GM18508 (cell line): Measurements from ENCODE around the gene TMEM231.
"Not testable (repeated sequence)": the region's sequence is repeated elsewhere in the genome, so short reads cannot be mapped to it uniquely, and the experiment has no call there.

Source experiments
- ATAC-seq: cut with Tn5 transposase; IDR thresholded peaks from one replicate; pipeline ENCODE4 v1.9.1; 2021; ENCODE audit warnings: moderate number of reproducible peaks; ENCODE audit not compliant: insufficient read depth, unreplicated experiment

Gene TMEM231, protein sequence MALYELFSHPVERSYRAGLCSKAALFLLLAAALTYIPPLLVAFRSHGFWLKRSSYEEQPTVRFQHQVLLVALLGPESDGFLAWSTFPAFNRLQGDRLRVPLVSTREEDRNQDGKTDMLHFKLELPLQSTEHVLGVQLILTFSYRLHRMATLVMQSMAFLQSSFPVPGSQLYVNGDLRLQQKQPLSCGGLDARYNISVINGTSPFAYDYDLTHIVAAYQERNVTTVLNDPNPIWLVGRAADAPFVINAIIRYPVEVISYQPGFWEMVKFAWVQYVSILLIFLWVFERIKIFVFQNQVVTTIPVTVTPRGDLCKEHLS

DNA sequence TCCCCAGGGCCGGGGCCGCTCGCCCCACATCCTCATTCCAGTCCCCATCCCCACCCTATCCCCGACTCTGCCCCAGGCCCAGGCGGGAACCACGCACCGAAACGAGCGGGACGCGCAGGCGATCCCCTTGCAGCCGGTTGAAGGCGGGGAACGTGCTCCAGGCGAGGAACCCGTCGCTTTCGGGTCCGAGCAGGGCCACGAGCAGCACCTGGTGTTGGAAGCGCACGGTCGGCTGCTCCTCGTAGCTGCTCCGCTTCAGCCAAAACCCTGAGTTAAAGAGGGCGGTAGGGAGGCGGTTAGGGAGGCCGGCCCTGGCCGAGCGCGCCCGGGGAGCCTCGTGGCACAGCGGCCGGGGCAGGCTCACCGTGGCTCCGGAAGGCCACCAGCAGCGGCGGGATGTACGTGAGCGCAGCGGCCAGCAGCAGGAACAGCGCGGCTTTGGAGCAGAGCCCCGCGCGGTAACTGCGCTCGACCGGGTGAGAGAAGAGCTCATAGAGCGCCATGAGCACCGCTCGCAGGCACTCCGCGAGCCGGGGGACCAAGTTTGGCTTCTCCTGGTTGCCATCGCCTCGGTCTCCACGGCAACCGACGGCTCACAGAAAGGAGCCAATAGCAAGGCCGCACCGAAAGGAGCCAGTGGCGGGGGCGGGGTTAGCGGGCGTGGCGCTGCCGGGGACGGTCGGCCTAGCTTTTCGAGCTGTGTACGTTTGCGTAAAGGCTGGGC is at the start of gene TMEM231:
Gene TMEM231 (minus strand): TSS at position 546 of the 724 bp plus-strand sequence. CDS start 43 bp downstream, at position 503.
- ATAC-seq, result peak; percentile 92

DNA sequence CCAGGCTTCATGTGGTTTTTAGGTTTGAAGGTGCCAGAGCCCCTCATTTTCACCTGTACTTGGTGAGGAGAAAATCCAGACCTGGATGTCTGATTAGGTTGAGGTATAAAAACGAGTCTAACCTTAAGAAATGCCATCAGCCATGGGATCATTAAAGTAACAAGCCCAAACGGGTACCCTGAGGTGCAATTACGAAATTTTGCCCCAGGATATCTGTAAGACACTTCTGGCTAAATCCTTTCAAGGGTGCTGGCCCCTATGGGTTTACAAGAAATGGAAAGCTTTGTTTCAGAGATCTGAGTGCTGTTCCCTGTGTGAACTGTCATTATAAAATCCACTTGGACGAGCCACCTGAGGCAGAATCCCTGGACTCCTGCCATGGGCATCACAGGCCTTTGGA is 47.2 kb upstream of the TMEM231 start:
- ATAC-seq, result no peak

GRCh38 chr16:75599452-75600277 is 43.6 kb upstream of the TMEM231 start:
- no peak for ATAC-seq

GRCh38 chr16:75593825-75594820 is 38.1 kb upstream of the TMEM231 start:
- no peak for ATAC-seq

DNA sequence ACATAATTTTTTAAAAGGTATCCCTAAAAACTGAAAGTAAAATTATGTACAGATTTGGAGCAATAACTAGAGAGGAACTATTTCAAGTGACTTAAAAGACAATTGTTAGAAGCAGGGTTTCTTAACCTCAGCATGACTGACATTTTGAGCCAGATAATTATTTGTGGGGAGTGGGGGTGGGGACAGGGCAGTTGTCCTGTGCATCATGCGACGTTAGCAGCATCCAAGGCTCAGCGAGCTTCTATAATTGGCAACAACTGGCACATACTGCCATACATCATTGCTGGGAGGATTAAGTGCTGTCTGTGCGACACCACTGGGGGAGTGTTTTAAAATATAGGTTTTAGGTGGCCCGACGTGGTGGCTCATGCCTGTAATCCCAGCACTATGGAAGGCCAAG is 37.3 kb upstream of the TMEM231 start:
- ATAC-seq, result no peak

- ATAC-seq, result not testable (repeated sequence)
Observed at GRCh38 chr16:75591927-75592326, 35.9 kb upstream of the TMEM231 start.

DNA sequence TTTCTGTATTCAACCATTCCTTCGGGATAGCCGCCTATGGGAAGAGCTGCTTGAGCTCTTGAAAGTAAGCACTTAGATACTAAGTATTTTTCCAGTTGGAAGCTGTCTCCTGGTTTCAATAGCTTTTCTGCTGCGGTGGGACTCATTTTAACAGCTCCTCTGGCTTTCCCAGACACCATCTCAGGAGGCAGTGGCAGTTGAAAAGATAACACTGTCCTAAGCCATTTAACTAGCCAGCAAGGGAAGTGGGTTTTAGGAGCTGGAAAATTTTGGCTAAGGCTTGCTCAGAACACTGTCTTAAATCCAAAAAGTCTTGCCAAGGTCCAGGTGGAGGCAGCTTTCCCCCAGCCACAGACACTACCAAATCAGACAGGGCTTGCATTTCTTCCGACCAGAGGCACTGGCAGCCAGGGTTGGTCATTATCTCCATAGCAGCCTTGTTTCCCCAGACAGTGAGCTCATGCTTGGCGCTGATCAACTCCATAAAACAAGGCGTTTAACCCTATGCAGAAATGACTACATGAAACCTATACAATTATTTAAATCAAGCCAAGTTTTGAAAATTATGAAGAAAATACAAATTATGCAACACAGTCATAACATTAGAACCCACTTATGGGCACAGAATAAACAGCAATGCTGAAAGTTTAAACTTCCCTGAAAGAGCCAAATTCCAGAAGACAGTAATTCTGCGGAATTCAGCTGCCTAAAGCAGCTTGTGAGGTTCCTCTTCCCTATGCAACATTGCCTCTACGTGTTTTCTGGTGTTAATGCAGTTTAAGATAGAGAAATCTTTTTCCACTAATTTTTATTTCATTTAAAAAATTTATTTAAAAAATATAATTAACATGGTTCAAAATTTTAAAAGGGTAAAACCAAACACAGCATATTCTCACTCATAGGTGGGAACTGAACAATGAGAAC is 35.1 kb upstream of the TMEM231 start:
- no peak for ATAC-seq

GRCh38 chr16:75589306-75589705 is 33.3 kb upstream of the TMEM231 start:
- no peak for ATAC-seq

- no peak for ATAC-seq
Observed at GRCh38 chr16:75588716-75589115, 32.7 kb upstream of the TMEM231 start.

- ATAC-seq, result no peak
Observed at GRCh38 chr16:75584108-75584507, 28.1 kb upstream of the TMEM231 start.

- no peak for ATAC-seq
Observed at GRCh38 chr16:75579281-75579834, 23.3 kb upstream of the TMEM231 start.

DNA sequence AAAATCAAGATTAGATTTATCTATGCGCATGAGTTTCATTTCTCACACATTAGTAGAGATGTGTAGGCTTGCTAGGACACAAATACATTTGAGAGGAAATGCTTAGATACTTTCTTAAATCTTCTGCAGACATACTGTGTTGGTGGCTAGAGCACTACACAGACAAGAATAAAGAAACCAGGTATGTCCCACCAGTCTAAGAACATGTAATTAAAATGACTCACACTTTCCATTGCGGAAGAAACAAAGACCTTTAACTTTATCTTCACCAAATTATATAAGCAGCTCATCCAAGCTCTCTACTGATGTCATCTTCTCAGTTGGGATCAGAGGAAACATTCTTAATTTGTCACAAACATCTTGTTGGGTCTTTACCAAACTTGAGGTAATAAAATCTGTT is 22.7 kb upstream of the TMEM231 start:
- no peak for ATAC-seq

DNA sequence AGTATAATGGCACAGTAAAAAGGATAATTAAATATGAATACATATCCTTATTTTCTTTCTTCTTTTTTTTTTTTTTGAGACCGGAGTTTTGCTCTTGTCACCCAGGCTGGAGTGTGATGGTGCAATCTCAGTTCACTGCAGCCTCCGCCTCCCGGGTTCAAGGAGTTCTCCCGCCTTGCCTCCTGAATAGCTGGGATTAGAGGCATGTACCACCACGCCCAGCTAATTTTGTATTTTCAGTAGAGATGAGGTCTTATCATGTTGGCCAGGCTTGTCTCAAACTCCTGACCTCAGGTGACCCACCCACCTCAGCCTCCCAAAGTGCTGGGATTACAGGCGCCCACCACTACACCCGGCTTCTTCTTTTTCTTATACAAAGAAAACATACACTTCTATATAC is 22.2 kb upstream of the TMEM231 start:
- no peak for ATAC-seq

- ATAC-seq, result peak; percentile 70
Observed at GRCh38 chr16:75576384-75576811, 20.3 kb upstream of the TMEM231 start.

DNA sequence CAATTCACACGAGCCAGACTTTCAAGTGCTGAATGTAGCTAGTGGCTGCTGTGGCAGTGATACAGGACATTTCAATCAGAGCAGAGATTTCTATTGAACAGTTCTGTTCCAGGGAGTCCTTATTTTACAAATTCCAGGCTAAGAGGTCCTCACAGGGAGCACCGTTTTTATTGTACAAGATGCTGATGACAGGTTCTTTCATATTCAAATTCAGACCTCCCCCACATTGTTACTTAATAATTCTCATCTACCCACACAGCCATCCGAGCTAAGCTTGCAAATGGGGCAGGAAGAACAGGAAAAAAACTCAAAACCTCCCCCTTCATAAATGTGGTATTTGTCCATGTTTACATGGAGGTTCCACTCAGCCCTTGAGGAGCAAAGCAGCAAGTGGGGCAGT is 19.9 kb upstream of the TMEM231 start:
- ATAC-seq, result no peak

GRCh38 chr16:75573955-75574354 is 17.9 kb upstream of the TMEM231 start:
- ATAC-seq, result no peak

- ATAC-seq, result no peak
Observed at GRCh38 chr16:75572864-75573542, 17.0 kb upstream of the TMEM231 start.
